ENCODE data around the gene CAPN9.

Gene CAPN9

DNA sequence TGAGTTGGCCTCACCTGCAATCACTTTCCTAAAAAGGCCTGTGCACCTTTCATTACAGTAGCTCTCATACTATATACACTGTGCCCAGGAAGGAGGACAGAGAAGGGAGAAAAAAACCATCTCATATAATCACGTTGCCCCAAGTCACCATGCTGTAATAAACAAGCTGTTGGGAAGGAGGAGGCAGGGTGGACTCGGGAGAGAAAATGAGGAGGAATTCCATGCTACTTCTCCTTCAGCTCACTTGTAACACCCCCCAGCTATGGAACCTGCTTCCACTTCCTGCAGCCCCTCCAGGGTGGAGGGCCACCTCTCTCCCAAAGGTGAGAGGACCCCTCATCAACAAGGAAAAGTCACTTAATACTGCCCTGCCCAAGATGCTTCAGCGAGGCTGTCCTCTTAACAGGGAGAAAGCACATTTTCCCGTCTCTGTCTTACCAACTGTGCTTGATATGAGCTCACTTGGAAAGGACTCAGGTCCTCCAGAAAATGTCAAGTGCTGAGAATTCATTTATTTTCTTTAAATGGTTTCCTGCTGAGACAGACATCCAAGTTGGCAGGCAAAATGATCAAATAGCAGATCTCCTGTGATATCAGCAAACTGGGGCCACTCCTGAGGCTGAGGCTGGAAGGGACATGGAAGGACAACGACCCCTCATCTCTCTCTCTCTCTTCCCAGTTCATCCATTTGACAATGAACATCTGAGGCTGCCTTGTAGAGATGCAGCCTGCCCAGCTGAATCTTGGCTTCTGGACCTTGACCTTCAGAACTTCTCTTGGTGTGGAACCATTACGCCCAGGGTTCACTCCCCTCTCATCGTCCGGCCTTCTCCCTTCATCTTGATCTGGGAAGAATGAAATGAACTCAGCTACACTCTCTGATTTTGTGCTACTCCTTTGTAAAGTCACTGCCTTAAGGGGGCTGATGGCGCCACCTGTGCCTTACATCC lies 54.0 kb downstream of the CAPN9 start:
- no peak for DNase-seq (ENCODE audit: low read depth)
- TF ChIP-seq CTCF (IDR thresholded peaks at IDR 0.05; ENCODE audit: insufficient read depth, low read depth, low read length, missing control alignments) = no peak
- no peak overlapping the region for H3K4me3 ChIP-seq (ENCODE audit: low read depth, low read length)

DNA sequence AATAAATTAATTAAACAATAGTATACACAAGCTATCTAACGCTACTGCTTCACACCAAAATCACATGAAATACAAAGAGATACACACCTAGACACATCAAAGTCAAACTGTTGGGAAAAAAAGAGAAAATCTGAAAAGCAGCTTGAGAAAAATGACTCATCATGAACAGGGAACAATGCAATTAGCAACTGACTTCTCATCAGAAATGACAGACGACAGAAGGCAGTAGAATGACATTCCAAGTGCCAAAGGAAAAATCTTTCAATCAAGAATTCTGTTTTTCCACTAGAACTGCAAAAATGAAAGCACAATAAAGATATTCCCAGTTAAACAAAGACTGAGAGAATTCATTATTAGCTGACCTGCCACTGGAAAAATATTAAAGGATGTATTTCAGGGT lies 57.2 kb downstream of the CAPN9 start:
- no peak overlapping the region for H3K4me3 ChIP-seq (ENCODE audit: low read depth, low read length)
- DNase-seq (ENCODE audit: low read depth) = no peak
- no peak for TF ChIP-seq CTCF (IDR thresholded peaks at IDR 0.05; ENCODE audit: insufficient read depth, low read depth, low read length, missing control alignments)

DNA sequence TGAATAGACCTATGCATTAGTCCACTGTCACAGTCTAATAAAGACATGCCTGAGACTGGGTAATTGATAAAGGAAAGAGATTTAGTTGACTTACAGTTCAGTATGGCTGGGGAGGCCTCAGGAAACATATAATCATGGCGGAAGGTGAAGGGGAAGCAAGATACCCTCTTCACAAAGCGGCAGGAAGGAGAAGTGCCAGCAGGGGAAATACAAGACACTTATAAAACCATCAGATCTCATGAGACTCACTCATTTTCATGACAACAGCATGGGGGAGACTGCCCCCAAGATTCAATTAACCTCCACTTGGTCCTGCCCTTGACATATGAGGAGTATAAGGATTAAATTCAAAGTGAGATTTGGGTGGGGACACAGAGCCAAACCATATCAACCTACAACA lies 59.4 kb downstream of the CAPN9 start:
- H3K4me3 ChIP-seq (ENCODE audit: low read depth, low read length) = no peak overlapping the region
- DNase-seq (ENCODE audit: low read depth) = no peak
- no peak for TF ChIP-seq CTCF (IDR thresholded peaks at IDR 0.05; ENCODE audit: insufficient read depth, low read depth, low read length, missing control alignments)

DNA sequence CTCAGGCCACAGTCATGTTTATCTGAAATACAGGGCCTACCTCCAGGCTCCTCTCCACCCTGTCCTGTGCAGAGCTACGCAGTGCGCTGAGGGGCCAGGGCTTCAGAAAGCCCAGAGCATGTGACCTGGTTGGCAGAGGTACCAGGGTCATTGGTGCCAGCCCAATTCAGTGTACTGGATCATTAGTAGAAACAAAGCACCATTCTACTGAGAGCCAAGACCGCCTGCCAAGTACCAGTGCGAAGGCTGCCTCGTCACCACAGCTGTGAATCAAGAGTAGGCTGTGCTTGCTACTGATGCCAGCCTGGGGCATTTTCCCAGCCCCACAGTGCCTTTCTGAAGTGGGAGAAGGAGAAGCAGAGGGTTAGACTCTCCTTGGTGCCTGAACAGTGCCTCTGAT lies 59.8 kb downstream of the CAPN9 start:
- TF ChIP-seq CTCF (IDR thresholded peaks at IDR 0.05; ENCODE audit: insufficient read depth, low read depth, low read length, missing control alignments) = no peak
- no peak for DNase-seq (ENCODE audit: low read depth)

GRCh38 chr1:230807561-230808280 lies 60.5 kb downstream of the CAPN9 start:
- H3K4me3 ChIP-seq (ENCODE audit: low read depth, low read length) = no peak overlapping the region
- no peak for DNase-seq (ENCODE audit: low read depth)

More for the DNA sequence above, 59.8 kb downstream of the CAPN9 start:
- H3K4me3 ChIP-seq (ENCODE audit: low read depth, low read length) = no peak overlapping the region

DNA sequence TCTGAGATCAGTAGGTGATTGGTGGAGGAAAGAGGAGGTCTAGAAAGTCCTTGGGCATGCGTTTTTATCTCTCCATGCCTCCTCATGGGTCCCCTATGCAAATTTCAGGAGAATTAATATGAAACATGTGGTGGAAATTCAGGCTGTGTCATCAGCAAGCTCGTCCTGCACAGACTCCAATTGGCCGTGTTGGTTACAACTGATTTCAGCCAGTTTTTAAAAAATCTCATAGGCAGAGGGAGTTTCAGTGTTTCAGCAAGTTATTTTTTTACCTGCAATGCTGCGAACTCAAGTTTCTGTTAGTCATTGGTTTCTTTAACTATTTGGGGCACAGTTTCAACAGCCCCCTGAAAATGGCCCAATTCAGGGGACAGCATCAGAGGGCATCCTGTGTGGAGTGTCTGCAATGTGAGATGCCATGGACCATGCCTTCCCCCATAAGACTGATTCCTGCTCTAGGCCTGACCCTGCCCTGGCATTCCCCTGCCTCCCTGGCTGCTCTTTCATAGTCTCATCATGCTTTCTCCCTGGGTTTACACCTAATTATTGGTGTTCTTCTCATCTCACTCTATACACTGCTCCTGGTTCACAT lies 61.2 kb downstream of the CAPN9 start:
- DNase-seq (ENCODE audit: low read depth) = no peak
- H3K4me3 ChIP-seq (ENCODE audit: low read depth, low read length) = no peak overlapping the region

More at GRCh38 chr1:230807561-230808280, 60.5 kb downstream of the CAPN9 start:
- no peak for TF ChIP-seq CTCF (IDR thresholded peaks at IDR 0.05; ENCODE audit: insufficient read depth, low read depth, low read length, missing control alignments)

More for the DNA sequence above, 61.2 kb downstream of the CAPN9 start:
- no peak for TF ChIP-seq CTCF (IDR thresholded peaks at IDR 0.05; ENCODE audit: insufficient read depth, low read depth, low read length, missing control alignments)

Measured in GM12865 (cell line).